A549 (cell line): ENCODE results near the gene SLC6A12.

Source experiments
- ESRRA ChIP-seq: fragments of 150-350 bp; IDR thresholded peaks from 2 replicates; pipeline ENCODE4 v1.6.1; 2014; ENCODE audit warnings: mild to moderate bottlenecking, low read length, borderline replicate concordance
- MAFK ChIP-seq: fragments of 450-650 bp; IDR thresholded peaks from 2 replicates; pipeline ENCODE4 v1.6.1; 2014; ENCODE audit not compliant: partially characterized antibody
- MYC ChIP-seq: IDR thresholded peaks from 2 replicates; pipeline ENCODE4 v1.6.1; 2012; ENCODE audit warnings: mild to moderate bottlenecking, inconsistent platforms, low read length, improper control_type of control experiment, borderline replicate concordance
- NPAS2 ChIP-seq: fragments of 250-450 bp; sonication (Bioruptor Pico); IDR thresholded peaks from 2 replicates; pipeline ENCODE4 v1.8.0; 2022; ENCODE audit warnings: mild to moderate bottlenecking, moderate library complexity, borderline replicate concordance
- POLR2A ChIP-seq: IDR thresholded peaks from 2 replicates; pipeline ENCODE4 v1.6.1; 2012; ENCODE audit warnings: mild to moderate bottlenecking, low read length
- RAD21 ChIP-seq, 2 experiments: fragments of >200 bp in 1 of 2; sonication (Bioruptor Twin) in 1 of 2; formaldehyde crosslinking in 1 of 2; IDR thresholded peaks in 1 of 2; conservative IDR thresholded peaks in 1 of 2; 2 replicates in 1 of 2; 3 replicates in 1 of 2; pipeline ENCODE4 v1.6.1; 2012 to 2018; ENCODE audit warnings: inconsistent platforms in 1 of 2
- RFX5 ChIP-seq: fragments of 450-650 bp; IDR thresholded peaks from 2 replicates; pipeline ENCODE4 v1.7.1; 2014; ENCODE audit warnings: antibody characterized with exemption, mild to moderate bottlenecking, moderate library complexity
- ZFP36 ChIP-seq: fragments of 450-650 bp; IDR thresholded peaks from 2 replicates; pipeline ENCODE4 v1.6.1; 2014; ENCODE audit warnings: borderline replicate concordance; ENCODE audit not compliant: partially characterized antibody
- ZSCAN20 ChIP-seq: fragments of 250-450 bp; sonication (Bioruptor Pico); IDR thresholded peaks from 2 replicates; pipeline ENCODE4 v1.8.0; 2022; ENCODE audit warnings: mild to moderate bottlenecking, moderate library complexity
- TF ChIP-seq, protein P1 (sequence below): fragments of >200 bp; sonication (Bioruptor Twin); formaldehyde crosslinking; IDR thresholded peaks from 3 replicates; pipeline ENCODE4 v1.5.1; 2016

DNA sequence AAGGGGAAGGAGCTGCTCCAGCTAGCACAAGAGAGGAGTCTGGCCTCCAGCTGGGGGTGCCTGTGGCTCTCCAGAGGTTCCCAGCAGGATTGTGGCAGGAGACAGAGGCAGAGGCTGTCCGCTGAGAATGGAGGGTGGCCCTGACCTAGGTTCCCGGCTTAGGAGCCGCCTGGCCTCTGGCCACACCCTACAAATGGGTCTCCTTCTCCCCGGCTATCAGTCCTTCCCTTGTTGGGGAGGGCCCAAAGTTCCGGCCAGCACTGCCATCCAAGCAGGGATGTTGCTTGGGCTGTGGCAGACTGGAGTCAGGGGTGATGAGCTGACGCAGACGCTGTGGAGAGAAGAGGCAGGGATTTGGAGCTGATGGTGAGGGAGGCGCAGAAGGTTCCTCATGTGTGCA lies 23.1 kb downstream of the SLC6A12 start:
- TF ChIP-seq, protein P1, sequence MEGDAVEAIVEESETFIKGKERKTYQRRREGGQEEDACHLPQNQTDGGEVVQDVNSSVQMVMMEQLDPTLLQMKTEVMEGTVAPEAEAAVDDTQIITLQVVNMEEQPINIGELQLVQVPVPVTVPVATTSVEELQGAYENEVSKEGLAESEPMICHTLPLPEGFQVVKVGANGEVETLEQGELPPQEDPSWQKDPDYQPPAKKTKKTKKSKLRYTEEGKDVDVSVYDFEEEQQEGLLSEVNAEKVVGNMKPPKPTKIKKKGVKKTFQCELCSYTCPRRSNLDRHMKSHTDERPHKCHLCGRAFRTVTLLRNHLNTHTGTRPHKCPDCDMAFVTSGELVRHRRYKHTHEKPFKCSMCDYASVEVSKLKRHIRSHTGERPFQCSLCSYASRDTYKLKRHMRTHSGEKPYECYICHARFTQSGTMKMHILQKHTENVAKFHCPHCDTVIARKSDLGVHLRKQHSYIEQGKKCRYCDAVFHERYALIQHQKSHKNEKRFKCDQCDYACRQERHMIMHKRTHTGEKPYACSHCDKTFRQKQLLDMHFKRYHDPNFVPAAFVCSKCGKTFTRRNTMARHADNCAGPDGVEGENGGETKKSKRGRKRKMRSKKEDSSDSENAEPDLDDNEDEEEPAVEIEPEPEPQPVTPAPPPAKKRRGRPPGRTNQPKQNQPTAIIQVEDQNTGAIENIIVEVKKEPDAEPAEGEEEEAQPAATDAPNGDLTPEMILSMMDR, result no peak
- no peak for TF ChIP-seq ESRRA
- no peak for TF ChIP-seq ZFP36
- TF ChIP-seq MYC, result no peak
- TF ChIP-seq MAFK, result no peak
- no peak for TF ChIP-seq NPAS2 (CRISPR knock-in tag)
- TF ChIP-seq RAD21 (conservative IDR thresholded peaks at IDR 0.05 in 1 of 2, IDR thresholded peaks at IDR 0.05 in 1 of 2), result no peak
- no peak for TF ChIP-seq ZSCAN20 (CRISPR knock-in tag)
- no peak for TF ChIP-seq RFX5
- no peak for TF ChIP-seq POLR2A
